Stimulated activated memory B cell treated with anti-CD40 and anti-IgM and Interleukin-4, amounts not matched to agents 10 μg/mL and 1 μg/mL and 100 μg/mL, for 72 hours (primary cell): ENCODE measurements around the gene GOLPH3L.
"Not testable (repeated sequence)": the region's sequence is repeated elsewhere in the genome, so short reads cannot be mapped to it uniquely, and the experiment has no call there.

Source experiments
- ATAC-seq: fragments of 150-1000 bp; cut with Tn5 transposase; 2 replicates; pipeline ENCODE4 v1.10.0; 2021
- H3K27ac Mint-ChIP-seq: one replicate; pipeline ENCODE4 v1.8.0; 2022; ENCODE audit warnings: mild to moderate bottlenecking, mixed read lengths
- H3K27me3 Mint-ChIP-seq: one replicate; pipeline ENCODE4 v1.8.0; 2022; ENCODE audit warnings: mixed read lengths
- H3K36me3 Mint-ChIP-seq: one replicate; pipeline ENCODE4 v1.8.0; 2022; ENCODE audit warnings: mixed read lengths
- H3K4me1 Mint-ChIP-seq: one replicate; pipeline ENCODE4 v1.8.0; 2022; ENCODE audit warnings: mixed read lengths
- H3K4me3 Mint-ChIP-seq: one replicate; pipeline ENCODE4 v1.8.0; 2022; ENCODE audit warnings: mild to moderate bottlenecking, moderate library complexity, mixed read lengths
- H3K9me3 Mint-ChIP-seq: one replicate; pipeline ENCODE4 v1.8.0; 2022; ENCODE audit warnings: mixed read lengths

The GOLPH3L gene

GRCh38 chr1:150634839-150635622 lies 61.9 kb downstream of the GOLPH3L start:
- not testable (repeated sequence) for H3K27ac Mint-ChIP-seq, ATAC-seq, H3K9me3 Mint-ChIP-seq, H3K27me3 Mint-ChIP-seq, H3K36me3 Mint-ChIP-seq, H3K4me3 Mint-ChIP-seq
- peaks cover 11% of the 10 kb centered on the region for H3K4me1 Mint-ChIP-seq

GRCh38 chr1:150629115-150629928 lies 67.6 kb downstream of the GOLPH3L start, which contains the start of gene ENSA:
Gene ENSA, minus strand, starts transcription at chr1:150629612. Its CDS starts 142 bp downstream, at chr1:150629470.
- Mint-ChIP-seq H3K4me3 (no peak within 1 kb of the TSS), H3K36me3 (peaks cover 18% of the 10 kb centered on the region), H3K4me1 (peaks cover 20% of the 10 kb centered on the region), H3K27ac (no peak within 1 kb of the TSS), H3K9me3 (no peaks in the 10 kb centered on the region), H3K27me3 (no peaks in the 10 kb centered on the region)
- ATAC-seq, result peak; percentile 97

- H3K4me1 Mint-ChIP-seq, result peaks cover 26% of the 10 kb centered on the region
- H3K4me3 Mint-ChIP-seq, result no peak overlapping the region
- H3K9me3 Mint-ChIP-seq, result no peaks in the 10 kb centered on the region
- no peak for ATAC-seq
- no peak overlapping the region for H3K27ac Mint-ChIP-seq
- peaks cover 21% of the 10 kb centered on the region for H3K36me3 Mint-ChIP-seq
- H3K27me3 Mint-ChIP-seq, result no peaks in the 10 kb centered on the region
Measured at GRCh38 chr1:150628766-150629114, 68.2 kb downstream of the GOLPH3L start.

GRCh38 chr1:150627826-150628410 lies 69.0 kb downstream of the GOLPH3L start:
- Mint-ChIP-seq H3K27ac (no peak overlapping the region), H3K4me1 (peaks cover 34% of the 10 kb centered on the region), H3K9me3 (no peaks in the 10 kb centered on the region), H3K36me3 (peaks cover 29% of the 10 kb centered on the region), H3K27me3 (no peaks in the 10 kb centered on the region), H3K4me3 (no peak overlapping the region)
- ATAC-seq, result no peak

GRCh38 chr1:150626150-150626549 lies 70.8 kb downstream of the GOLPH3L start:
- H3K9me3 Mint-ChIP-seq, result no peaks in the 10 kb centered on the region
- H3K27me3 Mint-ChIP-seq, result no peaks in the 10 kb centered on the region
- H3K27ac Mint-ChIP-seq, result no peak overlapping the region
- H3K4me3 Mint-ChIP-seq, result no peak overlapping the region
- ATAC-seq, result no peak
- H3K4me1 Mint-ChIP-seq, result peaks cover 52% of the 10 kb centered on the region
- peaks cover 41% of the 10 kb centered on the region for H3K36me3 Mint-ChIP-seq

GRCh38 chr1:150624546-150624945 lies 72.4 kb downstream of the GOLPH3L start:
- peak overlapping the region; percentile 57 for H3K27ac Mint-ChIP-seq

GRCh38 chr1:150624134-150624533 lies 72.8 kb downstream of the GOLPH3L start:
- ATAC-seq, H3K4me3 Mint-ChIP-seq, H3K27me3 Mint-ChIP-seq, H3K9me3 Mint-ChIP-seq: not testable (repeated sequence)
- Mint-ChIP-seq H3K36me3 (peaks cover 53% of the 10 kb centered on the region), H3K27ac (peak overlapping the region; percentile 57), H3K4me1 (peaks cover 69% of the 10 kb centered on the region)

More at GRCh38 chr1:150624546-150624945, 72.4 kb downstream of the GOLPH3L start:
- H3K9me3 Mint-ChIP-seq, H3K27me3 Mint-ChIP-seq, ATAC-seq, H3K4me3 Mint-ChIP-seq: not testable (repeated sequence)
- Mint-ChIP-seq H3K4me1 (peaks cover 65% of the 10 kb centered on the region), H3K36me3 (peaks cover 49% of the 10 kb centered on the region)

- H3K9me3 Mint-ChIP-seq, result no peaks in the 10 kb centered on the region
- H3K27me3 Mint-ChIP-seq, result no peaks in the 10 kb centered on the region
- peak overlapping the region; percentile 68 for H3K4me3 Mint-ChIP-seq
- peaks cover 69% of the 10 kb centered on the region for H3K4me1 Mint-ChIP-seq
- peaks cover 53% of the 10 kb centered on the region for H3K36me3 Mint-ChIP-seq
- peak; percentile 39 for ATAC-seq
- peak overlapping the region; percentile 87 for H3K27ac Mint-ChIP-seq
Measured at GRCh38 chr1:150622303-150622975, 74.5 kb downstream of the GOLPH3L start.

GRCh38 chr1:150621497-150622302 lies 75.3 kb downstream of the GOLPH3L start:
- no peaks in the 10 kb centered on the region for H3K27me3 Mint-ChIP-seq
- H3K4me3 Mint-ChIP-seq, result peak overlapping the region; percentile 68
- H3K36me3 Mint-ChIP-seq, result peaks cover 60% of the 10 kb centered on the region
- ATAC-seq, result no peak
- peak overlapping the region; percentile 87 for H3K27ac Mint-ChIP-seq
- H3K4me1 Mint-ChIP-seq, result peaks cover 75% of the 10 kb centered on the region
- no peaks in the 10 kb centered on the region for H3K9me3 Mint-ChIP-seq

GRCh38 chr1:150620919-150621318 lies 76.0 kb downstream of the GOLPH3L start:
- H3K27ac Mint-ChIP-seq, result peak overlapping the region; percentile 87
- peaks cover 79% of the 10 kb centered on the region for H3K4me1 Mint-ChIP-seq
- no peaks in the 10 kb centered on the region for H3K9me3 Mint-ChIP-seq
- H3K27me3 Mint-ChIP-seq, result no peaks in the 10 kb centered on the region
- H3K36me3 Mint-ChIP-seq, result peaks cover 66% of the 10 kb centered on the region
- no peak for ATAC-seq
- no peak overlapping the region for H3K4me3 Mint-ChIP-seq

- Mint-ChIP-seq H3K4me1 (peaks cover 78% of the 10 kb centered on the region), H3K27ac (peak overlapping the region; percentile 73), H3K9me3 (no peaks in the 10 kb centered on the region), H3K36me3 (peaks cover 65% of the 10 kb centered on the region), H3K27me3 (no peaks in the 10 kb centered on the region), H3K4me3 (no peak overlapping the region)
- ATAC-seq, result no peak
Measured at GRCh38 chr1:150619576-150620509, 77.1 kb downstream of the GOLPH3L start.

GRCh38 chr1:150615346-150616201 lies 81.4 kb downstream of the GOLPH3L start:
- no peaks in the 10 kb centered on the region for H3K9me3 Mint-ChIP-seq
- H3K27me3 Mint-ChIP-seq, result no peaks in the 10 kb centered on the region
- ATAC-seq, result no peak
- H3K27ac Mint-ChIP-seq, result peak overlapping the region; percentile 75
- H3K4me3 Mint-ChIP-seq, result no peak overlapping the region
- peaks cover 73% of the 10 kb centered on the region for H3K4me1 Mint-ChIP-seq
- H3K36me3 Mint-ChIP-seq, result peaks cover 37% of the 10 kb centered on the region
